Hepatocyte (in vitro differentiated cells): ENCODE measurements around the gene SLC2A5. TPM values are rescaled to one million over a fixed set of nuclear protein-coding genes. Genes with fewer than 3 reads are reported as not detected.

ENCODE experiments used
- DNase-seq: peaks from one replicate; pipeline ENCODE4 v3.0.0-alpha.2; 2016; ENCODE audit warnings: low spot score
- H2AFZ ChIP-seq: fragments of 200-600 bp; sonication (generic); 2 replicates; pipeline ENCODE4 v1.6.0; 2016; ENCODE audit warnings: antibody characterized with exemption, mild to moderate bottlenecking
- H3K27ac ChIP-seq: fragments of 200-600 bp; sonication (generic); 2 replicates; pipeline ENCODE4 v1.5.1; 2016; ENCODE audit warnings: mild to moderate bottlenecking
- H3K27me3 ChIP-seq: fragments of 200-600 bp; sonication (generic); 2 replicates; pipeline ENCODE4 v1.6.1; 2016
- H3K36me3 ChIP-seq: fragments of 200-600 bp; sonication (generic); replicated peaks from 2 replicates; pipeline ENCODE4 v1.5.1; 2016; ENCODE audit warnings: low read depth; ENCODE audit not compliant: insufficient read depth
- H3K4me1 ChIP-seq: fragments of 200-600 bp; sonication (generic); 2 replicates; pipeline ENCODE4 v1.5.1; 2016; ENCODE audit warnings: mild to moderate bottlenecking, moderate library complexity; ENCODE audit not compliant: insufficient read depth
- H3K4me2 ChIP-seq: fragments of 200-600 bp; sonication (generic); 2 replicates; pipeline ENCODE4 v1.6.0; 2016
- H3K4me3 ChIP-seq: fragments of 200-600 bp; sonication (generic); 2 replicates; pipeline ENCODE4 v1.5.1; 2016; ENCODE audit warnings: mild to moderate bottlenecking
- H3K79me2 ChIP-seq: fragments of 200-600 bp; sonication (generic); 2 replicates; pipeline ENCODE4 v1.6.0; 2017; ENCODE audit warnings: mild to moderate bottlenecking
- H3K9me2 ChIP-seq: fragments of 200-600 bp; sonication (generic); replicated peaks from 2 replicates; pipeline ENCODE4 v1.6.0; 2017; ENCODE audit warnings: mild to moderate bottlenecking; ENCODE audit not compliant: insufficient read depth
- H3K9me3 ChIP-seq: fragments of 200-600 bp; sonication (generic); 2 replicates; pipeline ENCODE4 v1.5.1; 2016; ENCODE audit warnings: low read depth, mild to moderate bottlenecking
- H4K20me1 ChIP-seq: fragments of 200-600 bp; sonication (generic); 2 replicates; pipeline ENCODE4 v1.6.0; 2016; ENCODE audit warnings: mild to moderate bottlenecking; ENCODE audit not compliant: insufficient read depth, poor library complexity, severe bottlenecking
- CTCF ChIP-seq: fragments of 200-600 bp; sonication (generic); IDR thresholded peaks from 2 replicates; pipeline ENCODE4 v1.5.1; 2016; ENCODE audit warnings: antibody characterized with exemption, mild to moderate bottlenecking; ENCODE audit not compliant: poor library complexity
- EZH2 ChIP-seq: fragments of 200-600 bp; sonication (generic); IDR thresholded peaks from 2 replicates; pipeline ENCODE4 v1.6.1; 2016; ENCODE audit warnings: antibody characterized with exemption, mild to moderate bottlenecking, borderline replicate concordance
- EZH2phosphoT487 ChIP-seq: fragments of 200-600 bp; sonication (generic); IDR thresholded peaks from one replicate; pipeline ENCODE4 v1.6.1; 2018; ENCODE audit warnings: antibody characterized with exemption, mild to moderate bottlenecking, low read depth, moderate library complexity; ENCODE audit not compliant: unreplicated experiment, severe bottlenecking
- WGBS: methylation state at CpG from one replicate; pipeline ENCODE4 v1.1.6; 2016; ENCODE audit warnings: low lambda C conversion rate; ENCODE audit errors: missing lambda C conversion rate; 5-methylcytosine and 5-hydroxymethylcytosine counted together
- polyA plus RNA-seq: library from polyadenylated mRNA; unstranded; fragments of >200 nt; fragmentation: Nextera tagmentation; extraction: Ambion mirVana; gene quantifications from 2 replicates; pipeline ENCODE4 v1.2.1, GENCODE V29; 2016
- total RNA-seq: library from RNA; depleted of rRNA; stranded (reverse); fragments of >200 nt; gene quantifications from 2 replicates; pipeline ENCODE4 v1.2.3, GENCODE V29; 2014

The SLC2A5 gene
- total and polyA plus RNA-seq, 2 experiments from 2014 or later, result 7.2 to 8.2 TPM

GRCh38 chr1:9081473-9081872 is 12.0 kb upstream of the SLC2A5 start:
- Histone ChIP-seq H2AFZ (no peak overlapping the region), H3K27ac (peak overlapping the region; percentile 27), H3K4me1 (peaks cover 18% of the 10 kb centered on the region), H3K4me3 (no peak overlapping the region), H3K4me2 (no peak overlapping the region), H4K20me1 (no peaks in the 10 kb centered on the region), H3K9me3 (no peaks in the 10 kb centered on the region), H3K36me3 (no peaks in the 10 kb centered on the region), H3K27me3 (no peaks in the 10 kb centered on the region), H3K79me2 (no peaks in the 10 kb centered on the region), H3K9me2 (no peaks in the 10 kb centered on the region)
- TF ChIP-seq EZH2, result no peak
- no peak for TF ChIP-seq EZH2phosphoT487
- no peak for TF ChIP-seq CTCF
- 100% methylated on average over 3 of the region's 3 CpGs for WGBS
- no peak for DNase-seq

GRCh38 chr1:9080705-9081291 is 11.4 kb upstream of the SLC2A5 start:
- H3K79me2 ChIP-seq, result no peaks in the 10 kb centered on the region
- no peaks in the 10 kb centered on the region for H3K9me3 ChIP-seq
- no peak for TF ChIP-seq EZH2
- no peak for TF ChIP-seq EZH2phosphoT487
- WGBS, result 78% methylated on average over 6 of the region's 6 CpGs
- H3K9me2 ChIP-seq, result no peaks in the 10 kb centered on the region
- H3K36me3 ChIP-seq, result no peaks in the 10 kb centered on the region
- H3K27ac ChIP-seq, result peak overlapping the region; percentile 28
- H4K20me1 ChIP-seq, result no peaks in the 10 kb centered on the region
- H3K4me1 ChIP-seq, result peaks cover 11% of the 10 kb centered on the region
- H3K4me3 ChIP-seq, result no peak overlapping the region
- H3K27me3 ChIP-seq, result no peaks in the 10 kb centered on the region
- no peak overlapping the region for H2AFZ ChIP-seq
- no peak for DNase-seq
- H3K4me2 ChIP-seq, result no peak overlapping the region

- H3K4me1 ChIP-seq, result peaks cover 7% of the 10 kb centered on the region
- H3K4me3 ChIP-seq, result no peak overlapping the region
- TF ChIP-seq EZH2, result no peak
- TF ChIP-seq CTCF, result no peak
- no peak for TF ChIP-seq EZH2phosphoT487
- H3K9me3 ChIP-seq, result no peaks in the 10 kb centered on the region
- H3K27me3 ChIP-seq, result no peaks in the 10 kb centered on the region
- no peaks in the 10 kb centered on the region for H3K36me3 ChIP-seq
- H3K27ac ChIP-seq, result peak overlapping the region; percentile 28
- no peak for DNase-seq
- no peaks in the 10 kb centered on the region for H3K79me2 ChIP-seq
- H2AFZ ChIP-seq, result no peak overlapping the region
- WGBS, result 93% methylated on average over 12 of the region's 12 CpGs
- no peak overlapping the region for H3K4me2 ChIP-seq
- H3K9me2 ChIP-seq, result no peaks in the 10 kb centered on the region
- no peaks in the 10 kb centered on the region for H4K20me1 ChIP-seq
Observed at GRCh38 chr1:9079988-9080704, 10.7 kb upstream of the SLC2A5 start.
